Thyroid gland (tissue), 4 donors: ENCODE data around the gene HCK.

Experiments used
- POLR2A ChIP-seq, 2 donors: fragments of 450-650 bp; IDR thresholded peaks; one replicate each; pipeline ENCODE4 v1.6.1; 2017; ENCODE audit warnings: antibody characterized with exemption in 2 of 2, mild to moderate bottlenecking in 2 of 2, moderate library complexity in 1 of 2
- TF ChIP-seq, protein P1 (sequence below), 6 experiments: fragments of 200-600 bp in 3 of 6; fragments of 450-650 bp in 3 of 6; sonication (generic) in 3 of 6; IDR thresholded peaks; one replicate each; pipeline ENCODE4 v1.5.1; 2016 to 2019; ENCODE audit warnings: antibody characterized with exemption in 6 of 6, mild to moderate bottlenecking in 2 of 6, inconsistent platforms in 1 of 6, moderate library complexity in 1 of 6

DNA sequence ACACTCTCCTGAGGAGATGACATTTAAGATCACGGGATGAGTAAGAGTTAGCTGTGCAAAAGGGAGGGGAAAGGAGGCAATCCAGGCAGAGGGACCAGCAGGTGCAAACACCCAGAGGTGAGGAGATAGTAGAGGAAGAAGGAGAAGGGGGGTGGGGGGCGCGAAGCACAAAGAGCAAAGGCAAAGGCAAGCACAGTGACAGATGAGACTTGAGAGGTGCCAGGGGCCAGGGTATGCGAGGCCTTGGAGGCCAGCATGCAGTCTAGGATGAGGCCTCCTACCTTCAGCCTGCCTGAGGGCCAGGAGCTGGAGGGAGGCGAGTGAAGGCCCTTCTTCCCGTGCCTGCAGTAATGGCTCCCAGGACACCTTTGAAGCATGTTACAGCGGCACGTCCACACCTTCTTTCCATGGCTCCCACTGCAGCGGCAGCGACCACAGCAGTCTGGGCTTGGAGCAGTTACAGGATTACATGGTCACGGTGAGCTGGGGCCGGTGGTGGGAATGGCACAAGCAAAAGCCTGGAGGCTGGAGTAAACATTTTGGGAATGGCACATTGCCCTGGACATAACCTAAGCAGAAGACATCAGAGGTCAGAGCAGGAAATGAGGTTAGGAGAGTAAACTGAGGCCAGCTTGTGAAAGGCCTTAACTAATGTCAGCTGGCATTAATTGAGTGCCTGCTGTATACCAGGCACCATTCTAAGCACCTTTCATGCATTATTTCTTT lies 23.2 kb upstream of the HCK start:
- TF ChIP-seq, protein P1, sequence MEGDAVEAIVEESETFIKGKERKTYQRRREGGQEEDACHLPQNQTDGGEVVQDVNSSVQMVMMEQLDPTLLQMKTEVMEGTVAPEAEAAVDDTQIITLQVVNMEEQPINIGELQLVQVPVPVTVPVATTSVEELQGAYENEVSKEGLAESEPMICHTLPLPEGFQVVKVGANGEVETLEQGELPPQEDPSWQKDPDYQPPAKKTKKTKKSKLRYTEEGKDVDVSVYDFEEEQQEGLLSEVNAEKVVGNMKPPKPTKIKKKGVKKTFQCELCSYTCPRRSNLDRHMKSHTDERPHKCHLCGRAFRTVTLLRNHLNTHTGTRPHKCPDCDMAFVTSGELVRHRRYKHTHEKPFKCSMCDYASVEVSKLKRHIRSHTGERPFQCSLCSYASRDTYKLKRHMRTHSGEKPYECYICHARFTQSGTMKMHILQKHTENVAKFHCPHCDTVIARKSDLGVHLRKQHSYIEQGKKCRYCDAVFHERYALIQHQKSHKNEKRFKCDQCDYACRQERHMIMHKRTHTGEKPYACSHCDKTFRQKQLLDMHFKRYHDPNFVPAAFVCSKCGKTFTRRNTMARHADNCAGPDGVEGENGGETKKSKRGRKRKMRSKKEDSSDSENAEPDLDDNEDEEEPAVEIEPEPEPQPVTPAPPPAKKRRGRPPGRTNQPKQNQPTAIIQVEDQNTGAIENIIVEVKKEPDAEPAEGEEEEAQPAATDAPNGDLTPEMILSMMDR (IDR thresholded peaks at IDR 0.05) = no peak
- no peak for TF ChIP-seq POLR2A (IDR thresholded peaks at IDR 0.05)
